IMR-90 (cell line): ENCODE data around the gene LTC4S. TPM values are rescaled to one million over a fixed set of nuclear protein-coding genes. Genes with fewer than 3 reads are reported as not detected.
A peak's percentile ranks its signal among the peaks of the same experiment; 100 is the strongest.

Experiments used
- ATAC-seq: fragments of 200-7000 bp; cut with Tn5 transposase; 2 replicates; pipeline ENCODE4 v1.9.1; 2020; ENCODE audit warnings: low read depth, mild to moderate bottlenecking, moderate library complexity
- BruUV-seq: library from RNA; stranded (reverse); fragments of 400-500 nt; replicated peaks from 2 replicates; lab custom pipeline; 2021; lab: Mats Ljungman, UMichigan
- CTCF ChIA-PET: fragments of 300-600 bp; formaldehyde crosslinking; extraction: SDS; loops from one replicate; lab custom pipeline; 2021; ENCODE audit warnings: antibody characterized with exemption; lab: Yijun Ruan, JAX
- POLR2A ChIA-PET: fragments of 300-600 bp; sonication (Branson Sonifier 250); formaldehyde crosslinking; loops from one replicate; lab custom pipeline; 2022; ENCODE audit warnings: antibody characterized with exemption; ENCODE audit not compliant: unreplicated experiment; lab: Charles Lee
- DNase-seq: peaks from one replicate; pipeline ENCODE4 v3.0.0; 2013
- H2AFZ ChIP-seq: replicated peaks from 2 replicates; pipeline ENCODE3; 2013; ENCODE audit warnings: low read length, mild to moderate bottlenecking; ENCODE audit not compliant: poor library complexity
- H2AK5ac ChIP-seq: 2 replicates; pipeline ENCODE4 v1.6.1; 2013; ENCODE audit warnings: low read depth, low read length, inconsistent platforms
- H2AK9ac ChIP-seq: replicated peaks from 2 replicates; pipeline ENCODE3; 2013; ENCODE audit warnings: mild to moderate bottlenecking, low read depth, low read length, moderate library complexity; ENCODE audit not compliant: poor library complexity
- H2BK120ac ChIP-seq: 2 replicates; pipeline ENCODE4 v1.6.1; 2013; ENCODE audit warnings: low read depth, low read length, inconsistent platforms
- H2BK15ac ChIP-seq: 3 replicates; pipeline ENCODE4 v1.6.1; 2013; ENCODE audit warnings: low read depth, low read length, inconsistent platforms
- H2BK20ac ChIP-seq: 2 replicates; pipeline ENCODE4 v1.6.1; 2013; ENCODE audit warnings: low read depth, mild to moderate bottlenecking, inconsistent platforms, low read length, moderate library complexity
- H2BK5ac ChIP-seq: 2 replicates; pipeline ENCODE4 v1.6.1; 2013; ENCODE audit warnings: mild to moderate bottlenecking, low read depth, low read length, inconsistent platforms; ENCODE audit not compliant: poor library complexity, severe bottlenecking
- H3K14ac ChIP-seq: replicated peaks from 2 replicates; pipeline ENCODE4 v1.6.1; 2013; ENCODE audit warnings: low read depth, low read length, inconsistent platforms
- H3K18ac ChIP-seq: 2 replicates; pipeline ENCODE4 v1.6.1; 2013; ENCODE audit warnings: low read depth, low read length, control low read depth
- H3K23ac ChIP-seq: 2 replicates; pipeline ENCODE4 v1.6.1; 2013; ENCODE audit warnings: low read depth, low read length, inconsistent platforms
- H3K27ac ChIP-seq: 2 replicates; pipeline ENCODE4 v1.5.1; 2013; ENCODE audit warnings: mild to moderate bottlenecking, control low read depth, low read length; ENCODE audit not compliant: insufficient read depth
- H3K27me3 ChIP-seq: 2 replicates; pipeline ENCODE4 v1.6.1; 2013; ENCODE audit warnings: low read length; ENCODE audit not compliant: control insufficient read depth, insufficient read depth
- H3K36me3 ChIP-seq: 2 replicates; pipeline ENCODE4 v1.6.1; 2013; ENCODE audit warnings: low read length, mixed read lengths; ENCODE audit not compliant: control insufficient read depth, insufficient read depth
- H3K4ac ChIP-seq: 2 replicates; pipeline ENCODE4 v1.6.1; 2013; ENCODE audit warnings: low read depth, low read length, inconsistent platforms
- H3K4me1 ChIP-seq: 2 replicates; pipeline ENCODE4 v1.6.1; 2013; ENCODE audit warnings: low read length, mixed read lengths; ENCODE audit not compliant: control insufficient read depth, insufficient read depth
- H3K4me2 ChIP-seq: 2 replicates; pipeline ENCODE4 v1.6.1; 2013; ENCODE audit warnings: low read depth, mild to moderate bottlenecking, control low read depth, low read length, moderate library complexity
- H3K4me3 ChIP-seq: 2 replicates; pipeline ENCODE4 v1.5.1; 2013; ENCODE audit warnings: low read depth, mild to moderate bottlenecking, control low read depth, low read length, moderate library complexity; ENCODE audit not compliant: insufficient read depth
- H3K56ac ChIP-seq: 2 replicates; pipeline ENCODE4 v1.6.1; 2013; ENCODE audit warnings: low read length, inconsistent platforms; ENCODE audit not compliant: insufficient read depth; ENCODE audit errors: extremely low read depth
- H3K79me1 ChIP-seq, 2 experiments: 2 replicates each; pipeline ENCODE4 v1.6.1; 2013; ENCODE audit warnings: low read length in 2 of 2, inconsistent platforms in 1 of 2, low read depth in 1 of 2
- H3K9ac ChIP-seq: 2 replicates; pipeline ENCODE4 v1.6.1; 2013; ENCODE audit warnings: low read depth, low read length, control low read depth
- H3K9me1 ChIP-seq: 2 replicates; pipeline ENCODE4 v1.6.1; 2013; ENCODE audit warnings: low read length, inconsistent platforms; ENCODE audit not compliant: insufficient read depth
- H3K9me3 ChIP-seq: 2 replicates; pipeline ENCODE4 v1.6.1; 2013; ENCODE audit warnings: low read length; ENCODE audit not compliant: control insufficient read depth, insufficient read depth
- H4K20me1 ChIP-seq: 2 replicates; pipeline ENCODE4 v1.6.1; 2013; ENCODE audit warnings: low read length, inconsistent platforms; ENCODE audit not compliant: insufficient read depth
- H4K5ac ChIP-seq: 2 replicates; pipeline ENCODE4 v1.6.1; 2013; ENCODE audit warnings: mild to moderate bottlenecking, low read depth, low read length, control low read depth
- H4K8ac ChIP-seq, 2 experiments: 2 replicates each; pipeline ENCODE4 v1.6.1; 2013; ENCODE audit warnings: low read depth in 2 of 2, low read length in 2 of 2, control low read depth in 1 of 2, inconsistent platforms in 1 of 2
- H4K91ac ChIP-seq: 2 replicates; pipeline ENCODE4 v1.6.1; 2013; ENCODE audit warnings: low read depth, low read length, inconsistent platforms; ENCODE audit not compliant: insufficient read depth
- ELK1 ChIP-seq: fragments of 150-350 bp; IDR thresholded peaks from 2 replicates; pipeline ENCODE4 v1.6.1; 2016; ENCODE audit warnings: low read depth, mild to moderate bottlenecking, low read length, moderate library complexity, borderline replicate concordance
- FOS ChIP-seq: fragments of 150-350 bp; IDR thresholded peaks from 2 replicates; pipeline ENCODE4 v1.6.1; 2016; ENCODE audit warnings: low read depth, low read length
- WGBS, 2 experiments: methylation state at CpG; one replicate each; pipeline versions ENCODE4 v1.1.5 to v1.1.7; 2013; ENCODE audit warnings: missing lambda C conversion rate in 2 of 2; ENCODE audit not compliant: insufficient read length in 1 of 2; ENCODE audit errors: extremely low coverage in 2 of 2; 5-methylcytosine and 5-hydroxymethylcytosine counted together
- dilution Hi-C: fragments of 300-500 bp; cut with HindIII; formaldehyde crosslinking; loops from one replicate; pipeline ENCODE4 v1.14.3; 2018; ENCODE audit warnings: low sequenced_read_pairs; ENCODE audit not compliant: unreplicated experiment
- in situ Hi-C: fragments of 300-500 bp; cut with MboI; formaldehyde crosslinking; loops from 3 replicates; pipeline ENCODE4 v1.14.3; 2019; ENCODE audit warnings: low sequenced_read_pairs, inconsistent platforms, mixed read lengths
- intact Hi-C: fragments of 100-400 bp; cut with micrococcal nuclease; formaldehyde crosslinking; loops from 2 replicates; pipeline ENCODE4 v1.10.0; 2022
- polyA plus RNA-seq, 3 experiments: library from polyadenylated mRNA; depleted of rRNA; stranded (reverse); fragments of >200 nt; gene quantifications; 2 replicates each; pipeline ENCODE4 v1.2.3, GENCODE V29; 2012; ENCODE audit warnings: low replicate concordance in 1 of 3
- total RNA-seq: library from RNA; depleted of rRNA; stranded (reverse); fragments of >200 nt; gene quantifications from 2 replicates; pipeline ENCODE4 v1.2.3, GENCODE V29; 2012

Gene LTC4S
- total and polyA plus RNA-seq, 2 of the 4 experiments (the other 2 are of a cell fraction), result 0.72 TPM; not detected in 1

GRCh38 chr5:179802950-179803562, 9.3 kb downstream of the LTC4S start:
- no peak overlapping the region for H2BK120ac ChIP-seq
- intact Hi-C loops, result loop anchor here (5.0 kb wide), 1 partner anchor 104 kb away; the partner anchor contains the start of gene TBC1D9B
- H3K4me2 ChIP-seq, result no peak overlapping the region
- no peak overlapping the region; the same call in 1 of the 2 replicates for H3K23ac ChIP-seq
- no peak overlapping the region for H2AFZ ChIP-seq
- H4K20me1 ChIP-seq, result peaks cover 45% of the 10 kb centered on the region
- H3K79me1 ChIP-seq, result peaks cover 26 to 66% of the 10 kb centered on the region in 2 experiments
- no peak overlapping the region for H2BK5ac ChIP-seq
- peak overlapping the region; percentile 81 for H2AK9ac ChIP-seq
- no peaks in the 10 kb centered on the region for H3K9me3 ChIP-seq
- CTCF ChIA-PET, result no interaction called here
- ATAC-seq (no peak), DNase-seq (no peak)
- H3K9ac ChIP-seq, result no peak overlapping the region
- no peak overlapping the region; the same call in 1 of the 2 replicates for H3K4ac ChIP-seq
- in situ Hi-C loops, result no loop called here
- H3K4me1 ChIP-seq, result peaks cover 20% of the 10 kb centered on the region
- H3K14ac ChIP-seq, result no peak overlapping the region
- no peak overlapping the region for H2BK20ac ChIP-seq
- H4K8ac ChIP-seq, result peak overlapping the region in 1 of 2 experiments; percentile 15; a peak in 1 of 4 replicates
- BruUV-seq, result no TSS peak
- TF ChIP-seq ELK1 (no peak), FOS (no peak)
- no peaks in the 10 kb centered on the region for H3K27me3 ChIP-seq
- H2AK5ac ChIP-seq, result no peak overlapping the region
- no peak overlapping the region for H3K18ac ChIP-seq
- POLR2A ChIA-PET, result no interaction called here
- H4K5ac ChIP-seq, result no peak overlapping the region
- no peak overlapping the region for H3K4me3 ChIP-seq
- H3K27ac ChIP-seq, result no peak overlapping the region
- H2BK15ac ChIP-seq, result no peak overlapping the region; the same call in 2 of the 3 replicates
- H3K56ac ChIP-seq, result no peak overlapping the region
- dilution Hi-C loops, result no loop called here
- 0 out of 2 replicates have a peak, but pooled peaks cover 2% of the 10 kb centered on the region for H3K9me1 ChIP-seq
- no peak overlapping the region for H4K91ac ChIP-seq
- H3K36me3 ChIP-seq, result peaks cover 39% of the 10 kb centered on the region
- 80% methylated on average over 1 of the region's 11 CpGs; no CpG with 5 or more reads in 1 of the 2 experiments for WGBS, 2 experiments
